ENCODE results near the gene TAS2R46.

DNA sequence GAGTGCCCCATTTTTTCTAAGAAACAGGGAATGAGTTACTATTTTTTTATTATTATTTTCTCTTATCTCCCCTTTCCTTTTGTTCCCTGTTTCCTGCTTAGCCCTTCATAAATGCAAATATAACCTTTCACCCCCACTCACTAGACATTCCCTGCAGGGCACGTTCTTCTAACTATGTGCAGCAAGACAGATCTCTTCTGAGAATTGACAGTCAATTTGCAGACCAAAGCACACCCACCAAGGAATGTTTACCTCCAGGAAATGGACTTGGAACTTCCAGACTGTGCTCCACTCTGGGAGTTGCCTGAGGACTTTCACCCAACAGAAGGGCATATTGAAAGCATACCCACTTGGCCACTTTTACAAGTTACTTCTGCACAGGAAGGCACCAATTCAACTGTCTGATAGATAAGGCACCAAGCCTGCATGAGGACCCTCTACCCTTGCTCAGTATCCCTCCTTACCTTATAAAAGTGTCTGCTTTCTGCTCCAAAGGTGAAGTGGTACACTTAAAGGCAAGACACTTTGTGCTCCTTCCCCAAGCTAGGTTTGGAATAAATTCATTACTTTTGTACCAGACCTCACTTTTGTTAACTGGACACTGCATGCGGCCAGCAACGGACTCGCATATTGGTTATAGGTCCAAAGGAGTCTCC is 46.2 kb downstream of the TAS2R46 start:
- TF ChIP-seq, protein P1, sequence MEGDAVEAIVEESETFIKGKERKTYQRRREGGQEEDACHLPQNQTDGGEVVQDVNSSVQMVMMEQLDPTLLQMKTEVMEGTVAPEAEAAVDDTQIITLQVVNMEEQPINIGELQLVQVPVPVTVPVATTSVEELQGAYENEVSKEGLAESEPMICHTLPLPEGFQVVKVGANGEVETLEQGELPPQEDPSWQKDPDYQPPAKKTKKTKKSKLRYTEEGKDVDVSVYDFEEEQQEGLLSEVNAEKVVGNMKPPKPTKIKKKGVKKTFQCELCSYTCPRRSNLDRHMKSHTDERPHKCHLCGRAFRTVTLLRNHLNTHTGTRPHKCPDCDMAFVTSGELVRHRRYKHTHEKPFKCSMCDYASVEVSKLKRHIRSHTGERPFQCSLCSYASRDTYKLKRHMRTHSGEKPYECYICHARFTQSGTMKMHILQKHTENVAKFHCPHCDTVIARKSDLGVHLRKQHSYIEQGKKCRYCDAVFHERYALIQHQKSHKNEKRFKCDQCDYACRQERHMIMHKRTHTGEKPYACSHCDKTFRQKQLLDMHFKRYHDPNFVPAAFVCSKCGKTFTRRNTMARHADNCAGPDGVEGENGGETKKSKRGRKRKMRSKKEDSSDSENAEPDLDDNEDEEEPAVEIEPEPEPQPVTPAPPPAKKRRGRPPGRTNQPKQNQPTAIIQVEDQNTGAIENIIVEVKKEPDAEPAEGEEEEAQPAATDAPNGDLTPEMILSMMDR (conservative IDR thresholded peaks at IDR 0.05; ENCODE audit: low read length): no peak
- TF ChIP-seq EZH2phosphoT487 (IDR thresholded peaks at IDR 0.05; ENCODE audit: borderline replicate concordance, low read depth, low read length): no peak
